Measurements from ENCODE around the gene LRP6. TPM values are rescaled to one million over a fixed set of nuclear protein-coding genes. Genes with fewer than 3 reads are reported as not detected.

LRP6 gene
- total and polyA plus RNA-seq, 2 donors (not counting 1 experiment from before 2014, with no cell fraction given) = 21.0 to 39.3 TPM

DNA sequence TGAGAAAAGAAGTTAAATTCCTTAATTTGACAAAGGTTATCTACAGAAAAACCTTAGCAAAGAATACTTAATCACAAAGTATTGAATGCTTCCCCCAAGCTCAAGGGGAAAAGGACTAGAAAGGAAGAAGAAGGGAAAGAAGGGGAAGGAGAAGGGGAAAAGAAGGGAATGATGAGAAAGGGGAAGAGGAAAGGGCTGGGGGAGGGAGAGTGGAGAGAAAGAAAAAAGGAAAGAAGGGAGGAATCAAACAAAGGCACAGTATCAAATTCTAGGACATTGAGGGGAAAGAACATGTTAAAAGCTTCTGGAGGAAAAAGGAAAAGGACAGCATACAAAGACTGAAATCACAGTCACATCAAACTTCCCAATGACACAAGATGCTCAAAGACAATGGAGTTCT lies 125.8 kb downstream of the LRP6 start:
- Histone ChIP-seq H4K20me1 (ENCODE audit: control insufficient read depth, extremely low read depth, insufficient read depth, low read length) (no peaks in the 10 kb centered on the region), H3K4me1 (ENCODE audit: control insufficient read depth, extremely low read depth, insufficient read depth, low read length) (no peaks in the 10 kb centered on the region), H3K9me3 (ENCODE audit: control insufficient read depth, insufficient read depth, low read depth, low read length) (no peaks in the 10 kb centered on the region), H2AFZ (ENCODE audit: low read length) (no peak overlapping the region), H3K4me2 (ENCODE audit: extremely low read depth, insufficient read depth, low read length) (no peak overlapping the region), H3K4me3 (replicated peaks in 1 of 4; ENCODE audit: control extremely low read depth in 1 of 4, insufficient read depth in 1 of 4, low read depth in 3 of 4, low read length in 4 of 4) (no peak overlapping the region), H3K27me3 (ENCODE audit: control insufficient read depth, insufficient read depth, low read length) (no peaks in the 10 kb centered on the region), H3K36me3 (ENCODE audit: control insufficient read depth, insufficient read depth, low read length) (no peaks in the 10 kb centered on the region), H3K27ac (ENCODE audit: insufficient read depth, low read length) (no peak overlapping the region), H3K79me2 (ENCODE audit: control insufficient read depth, insufficient read depth, low read length) (no peaks in the 10 kb centered on the region), H3K9ac (ENCODE audit: insufficient read depth, low read length) (no peak overlapping the region)
- no peak for DNase-seq (ENCODE audit: low read depth in 2 of 2)
- TF ChIP-seq EZH2 (IDR thresholded peaks at IDR 0.05; ENCODE audit: low read length, missing control alignments) = no peak
- TF ChIP-seq, protein P1, sequence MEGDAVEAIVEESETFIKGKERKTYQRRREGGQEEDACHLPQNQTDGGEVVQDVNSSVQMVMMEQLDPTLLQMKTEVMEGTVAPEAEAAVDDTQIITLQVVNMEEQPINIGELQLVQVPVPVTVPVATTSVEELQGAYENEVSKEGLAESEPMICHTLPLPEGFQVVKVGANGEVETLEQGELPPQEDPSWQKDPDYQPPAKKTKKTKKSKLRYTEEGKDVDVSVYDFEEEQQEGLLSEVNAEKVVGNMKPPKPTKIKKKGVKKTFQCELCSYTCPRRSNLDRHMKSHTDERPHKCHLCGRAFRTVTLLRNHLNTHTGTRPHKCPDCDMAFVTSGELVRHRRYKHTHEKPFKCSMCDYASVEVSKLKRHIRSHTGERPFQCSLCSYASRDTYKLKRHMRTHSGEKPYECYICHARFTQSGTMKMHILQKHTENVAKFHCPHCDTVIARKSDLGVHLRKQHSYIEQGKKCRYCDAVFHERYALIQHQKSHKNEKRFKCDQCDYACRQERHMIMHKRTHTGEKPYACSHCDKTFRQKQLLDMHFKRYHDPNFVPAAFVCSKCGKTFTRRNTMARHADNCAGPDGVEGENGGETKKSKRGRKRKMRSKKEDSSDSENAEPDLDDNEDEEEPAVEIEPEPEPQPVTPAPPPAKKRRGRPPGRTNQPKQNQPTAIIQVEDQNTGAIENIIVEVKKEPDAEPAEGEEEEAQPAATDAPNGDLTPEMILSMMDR (conservative IDR thresholded peaks at IDR 0.05 in 1 of 2, IDR thresholded peaks at IDR 0.05 in 1 of 2; ENCODE audit: low read depth in 1 of 2, low read length in 2 of 2) = no peak

DNA sequence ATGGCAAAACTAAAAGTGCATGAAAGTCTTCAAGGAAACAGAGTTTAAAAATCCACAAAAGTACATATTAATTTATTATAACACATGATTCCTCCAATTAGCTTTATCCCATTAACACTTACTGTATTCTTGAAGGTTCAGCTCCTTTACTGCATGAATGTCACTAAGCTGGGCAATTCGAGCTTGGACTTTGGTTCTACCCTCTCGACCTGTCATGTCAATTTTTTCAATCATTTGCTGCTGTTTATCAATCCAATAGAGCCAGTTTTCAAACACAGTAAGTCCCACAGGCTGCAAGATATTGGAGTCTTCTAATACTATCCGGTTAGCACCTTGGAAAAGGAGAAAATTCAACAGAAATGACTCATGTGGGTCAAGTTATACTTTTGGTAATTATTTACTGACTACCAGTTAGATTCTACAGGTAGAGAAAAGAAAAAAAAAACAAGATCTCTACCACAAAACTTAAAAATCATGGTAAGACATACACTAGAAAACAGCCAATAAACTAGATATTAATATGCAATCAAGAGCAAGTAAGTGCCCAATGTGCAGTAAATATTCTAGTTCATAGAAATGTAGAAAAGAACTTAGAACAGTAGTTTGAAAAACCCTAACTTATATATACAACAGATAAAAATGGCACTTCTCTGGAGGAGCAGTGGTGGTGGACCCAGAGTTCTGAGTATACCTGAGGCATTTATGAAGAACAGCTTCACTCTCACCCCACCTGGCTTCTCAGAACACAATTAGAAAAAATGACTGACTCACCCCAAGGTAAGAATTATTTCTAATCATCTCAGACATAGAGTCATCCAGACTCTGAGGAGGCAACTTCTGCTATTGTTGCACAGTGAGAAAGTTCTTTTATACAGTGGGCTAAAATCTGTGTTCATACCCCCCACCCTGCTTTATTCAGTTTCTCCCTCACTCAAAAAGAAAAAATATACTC lies 128.4 kb downstream of the LRP6 start:
- H4K20me1 ChIP-seq (ENCODE audit: control insufficient read depth, extremely low read depth, insufficient read depth, low read length) = no peaks in the 10 kb centered on the region
- H3K9ac ChIP-seq (ENCODE audit: insufficient read depth, low read length) = no peak overlapping the region
- H3K4me1 ChIP-seq (ENCODE audit: control insufficient read depth, extremely low read depth, insufficient read depth, low read length) = no peaks in the 10 kb centered on the region
- H3K4me2 ChIP-seq (ENCODE audit: extremely low read depth, insufficient read depth, low read length) = no peak overlapping the region
- TF ChIP-seq, protein P1 (conservative IDR thresholded peaks at IDR 0.05 in 1 of 2, IDR thresholded peaks at IDR 0.05 in 1 of 2; ENCODE audit: low read depth in 1 of 2, low read length in 2 of 2) = no peak
- no peak for TF ChIP-seq EZH2 (IDR thresholded peaks at IDR 0.05; ENCODE audit: low read length, missing control alignments)
- no peaks in the 10 kb centered on the region for H3K27me3 ChIP-seq (ENCODE audit: control insufficient read depth, insufficient read depth, low read length)
- H3K79me2 ChIP-seq (ENCODE audit: control insufficient read depth, insufficient read depth, low read length) = no peaks in the 10 kb centered on the region
- no peak overlapping the region for H2AFZ ChIP-seq (ENCODE audit: low read length)
- no peaks in the 10 kb centered on the region for H3K9me3 ChIP-seq (ENCODE audit: control insufficient read depth, insufficient read depth, low read depth, low read length)
- DNase-seq (ENCODE audit: low read depth in 2 of 2) = no peak
- no peaks in the 10 kb centered on the region for H3K36me3 ChIP-seq (ENCODE audit: control insufficient read depth, insufficient read depth, low read length)
- no peak overlapping the region for H3K27ac ChIP-seq (ENCODE audit: insufficient read depth, low read length)
- H3K4me3 ChIP-seq (replicated peaks in 1 of 4; ENCODE audit: control extremely low read depth in 1 of 4, insufficient read depth in 1 of 4, low read depth in 3 of 4, low read length in 4 of 4) = no peak overlapping the region

DNA sequence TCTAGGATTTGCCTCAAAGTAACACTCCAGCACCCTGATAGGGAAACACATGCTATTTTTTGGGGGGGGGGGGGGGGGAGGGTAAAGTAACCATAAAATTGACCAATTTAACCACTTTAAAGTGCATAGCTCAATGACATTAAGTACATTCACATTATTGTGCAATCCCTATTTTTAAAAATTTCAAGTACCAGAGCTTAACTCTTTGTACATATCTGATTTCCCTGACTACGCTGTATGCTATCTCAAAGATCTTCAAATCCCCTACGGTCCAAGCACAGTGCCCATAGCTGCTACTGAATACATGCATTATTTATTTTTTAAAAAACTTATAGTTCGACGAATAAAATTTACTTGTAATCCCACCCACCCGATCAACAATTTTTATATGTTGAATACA lies 133.1 kb downstream of the LRP6 start:
- Histone ChIP-seq H3K27me3 (ENCODE audit: control insufficient read depth, insufficient read depth, low read length) (no peaks in the 10 kb centered on the region), H3K9me3 (ENCODE audit: control insufficient read depth, insufficient read depth, low read depth, low read length) (no peaks in the 10 kb centered on the region), H3K4me2 (ENCODE audit: extremely low read depth, insufficient read depth, low read length) (no peak overlapping the region), H3K27ac (ENCODE audit: insufficient read depth, low read length) (no peak overlapping the region), H3K36me3 (ENCODE audit: control insufficient read depth, insufficient read depth, low read length) (no peaks in the 10 kb centered on the region), H3K4me3 (replicated peaks in 1 of 4; ENCODE audit: control extremely low read depth in 1 of 4, insufficient read depth in 1 of 4, low read depth in 3 of 4, low read length in 4 of 4) (no peak overlapping the region), H3K9ac (ENCODE audit: insufficient read depth, low read length) (no peak overlapping the region), H3K79me2 (ENCODE audit: control insufficient read depth, insufficient read depth, low read length) (no peaks in the 10 kb centered on the region), H2AFZ (ENCODE audit: low read length) (no peak overlapping the region), H3K4me1 (ENCODE audit: control insufficient read depth, extremely low read depth, insufficient read depth, low read length) (no peaks in the 10 kb centered on the region), H4K20me1 (ENCODE audit: control insufficient read depth, extremely low read depth, insufficient read depth, low read length) (no peaks in the 10 kb centered on the region)
- DNase-seq (ENCODE audit: low read depth in 2 of 2) = no peak
- TF ChIP-seq, protein P1 (conservative IDR thresholded peaks at IDR 0.05 in 1 of 2, IDR thresholded peaks at IDR 0.05 in 1 of 2; ENCODE audit: low read depth in 1 of 2, low read length in 2 of 2) = no peak
- no peak for TF ChIP-seq EZH2 (IDR thresholded peaks at IDR 0.05; ENCODE audit: low read length, missing control alignments)
